IgD-negative memory B cell (primary cell): ENCODE results near the gene ELMOD1. TPM values are rescaled to one million over a fixed set of nuclear protein-coding genes. Genes with fewer than 3 reads are reported as not detected.

Experiments used
- H3K27ac Mint-ChIP-seq, 3 donors: one replicate each; pipeline ENCODE4 v1.8.0; 2020 to 2022; ENCODE audit warnings: mild to moderate bottlenecking in 3 of 3, mixed read lengths in 3 of 3, moderate library complexity in 1 of 3
- H3K27me3 Mint-ChIP-seq: one replicate; pipeline ENCODE4 v1.8.0; 2021; ENCODE audit warnings: mixed read lengths
- H3K36me3 Mint-ChIP-seq: one replicate; pipeline ENCODE4 v1.8.0; 2020; ENCODE audit warnings: mild to moderate bottlenecking, mixed read lengths
- H3K4me1 Mint-ChIP-seq, 3 donors: one replicate each; pipeline ENCODE4 v1.8.0; 2020 to 2022; ENCODE audit warnings: mixed read lengths in 3 of 3, mild to moderate bottlenecking in 1 of 3
- H3K4me3 Mint-ChIP-seq, 4 donors: one replicate each; pipeline ENCODE4 v1.8.0; 2020 to 2022; ENCODE audit warnings: mild to moderate bottlenecking in 4 of 4, mixed read lengths in 4 of 4, moderate library complexity in 3 of 4
- H3K9me3 Mint-ChIP-seq, 3 donors: one replicate each; pipeline ENCODE4 v1.8.0; 2020 to 2021; ENCODE audit warnings: mixed read lengths in 3 of 3, mild to moderate bottlenecking in 1 of 3
- polyA plus RNA-seq: library from polyadenylated mRNA; unstranded; fragments of 300-500 nt; fragmentation: Illumina TruSeq; gene quantifications from one replicate; pipeline ENCODE4 v1.2.3, GENCODE V29; 2021

ELMOD1 gene
- polyA plus RNA-seq, 1 donor from 2014 or later = not detected

DNA sequence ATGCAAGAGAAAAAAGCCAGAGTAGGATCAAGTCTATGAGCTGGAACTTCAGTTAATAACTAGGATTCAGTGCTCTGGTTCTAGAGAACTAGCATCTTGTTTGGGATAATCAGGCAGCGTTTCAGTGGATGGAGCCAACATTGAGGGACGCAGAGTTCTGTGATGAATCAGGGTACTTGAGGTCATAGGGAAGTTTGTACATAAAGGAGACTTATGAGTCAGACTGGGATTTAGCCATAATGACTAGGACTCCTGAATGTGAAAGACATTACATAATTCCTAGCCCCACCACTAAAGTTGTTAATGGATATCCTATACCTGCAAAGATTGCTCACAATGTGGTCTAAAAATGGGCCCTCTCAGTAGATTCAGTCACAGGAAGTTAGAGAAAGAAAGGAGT lies 114.1 kb downstream of the ELMOD1 start:
- Mint-ChIP-seq H3K4me1 (no peaks in the 10 kb centered on the region), H3K27ac (no peak overlapping the region), H3K4me3 (no peak overlapping the region), H3K9me3 (no peaks in the 10 kb centered on the region), H3K27me3 (peaks cover 16% of the 10 kb centered on the region), H3K36me3 (no peaks in the 10 kb centered on the region)

GRCh38 chr11:107706531-107706930 lies 115.6 kb downstream of the ELMOD1 start:
- Mint-ChIP-seq H3K27me3 (peaks cover 18% of the 10 kb centered on the region), H3K4me1 (no peaks in the 10 kb centered on the region)

DNA sequence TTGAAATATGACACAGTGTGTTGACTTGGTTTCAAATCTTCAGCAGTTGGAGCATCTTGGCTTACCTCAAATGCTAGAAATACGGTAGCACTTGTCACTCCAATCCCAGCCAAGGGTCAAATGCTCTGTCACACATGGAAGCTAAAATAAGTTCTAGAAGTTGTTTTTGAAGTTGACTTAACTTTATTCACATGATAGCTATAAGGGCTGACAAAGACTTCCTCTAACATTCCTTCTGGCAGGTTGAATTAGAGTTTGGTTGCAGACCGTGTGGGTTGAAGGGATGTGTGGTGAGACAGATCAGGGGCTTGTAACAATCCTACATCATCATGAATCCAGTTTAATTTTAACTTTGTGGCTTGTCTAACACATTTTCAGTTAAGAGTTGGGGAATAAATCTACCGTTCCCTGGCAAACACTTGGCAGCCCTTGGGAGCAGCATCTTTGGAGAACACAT lies 116.3 kb downstream of the ELMOD1 start:
- Mint-ChIP-seq H3K36me3 (no peaks in the 10 kb centered on the region), H3K27me3 (peaks cover 23% of the 10 kb centered on the region), H3K9me3 (no peaks in the 10 kb centered on the region), H3K4me3 (no peak overlapping the region), H3K4me1 (no peaks in the 10 kb centered on the region), H3K27ac (no peak overlapping the region)

More at GRCh38 chr11:107706531-107706930, 115.6 kb downstream of the ELMOD1 start:
- no peaks in the 10 kb centered on the region for H3K9me3 Mint-ChIP-seq
- H3K27ac Mint-ChIP-seq = no peak overlapping the region
- no peak overlapping the region for H3K4me3 Mint-ChIP-seq
- no peaks in the 10 kb centered on the region for H3K36me3 Mint-ChIP-seq

DNA sequence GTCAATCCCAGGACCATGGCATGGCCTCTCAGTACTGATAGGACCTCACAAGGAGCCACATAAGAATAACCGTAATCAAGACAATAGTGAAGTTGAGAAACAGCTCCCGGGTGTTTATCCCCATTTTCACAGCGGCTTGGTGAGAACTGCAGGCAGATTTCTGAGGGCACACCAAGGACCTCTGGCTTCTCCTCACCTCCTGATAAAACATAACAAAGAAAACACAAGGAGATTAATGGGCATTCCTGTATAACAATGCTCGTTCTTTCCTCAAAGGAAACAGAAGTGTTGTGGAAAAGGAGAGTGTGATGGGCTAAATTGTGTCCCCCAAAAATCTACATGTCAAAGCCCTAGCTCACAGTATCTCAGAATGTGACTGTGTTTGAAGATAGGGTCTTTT lies 116.9 kb downstream of the ELMOD1 start:
- no peaks in the 10 kb centered on the region for H3K4me1 Mint-ChIP-seq
- H3K9me3 Mint-ChIP-seq = no peaks in the 10 kb centered on the region
- no peak overlapping the region for H3K4me3 Mint-ChIP-seq
- peaks cover 27% of the 10 kb centered on the region for H3K27me3 Mint-ChIP-seq
- H3K36me3 Mint-ChIP-seq = no peaks in the 10 kb centered on the region
- no peak overlapping the region for H3K27ac Mint-ChIP-seq

GRCh38 chr11:107708792-107709191 lies 117.8 kb downstream of the ELMOD1 start:
- Mint-ChIP-seq H3K9me3 (no peaks in the 10 kb centered on the region), H3K27ac (no peak overlapping the region), H3K4me1 (no peaks in the 10 kb centered on the region), H3K4me3 (no peak overlapping the region), H3K27me3 (peaks cover 21% of the 10 kb centered on the region), H3K36me3 (no peaks in the 10 kb centered on the region)

DNA sequence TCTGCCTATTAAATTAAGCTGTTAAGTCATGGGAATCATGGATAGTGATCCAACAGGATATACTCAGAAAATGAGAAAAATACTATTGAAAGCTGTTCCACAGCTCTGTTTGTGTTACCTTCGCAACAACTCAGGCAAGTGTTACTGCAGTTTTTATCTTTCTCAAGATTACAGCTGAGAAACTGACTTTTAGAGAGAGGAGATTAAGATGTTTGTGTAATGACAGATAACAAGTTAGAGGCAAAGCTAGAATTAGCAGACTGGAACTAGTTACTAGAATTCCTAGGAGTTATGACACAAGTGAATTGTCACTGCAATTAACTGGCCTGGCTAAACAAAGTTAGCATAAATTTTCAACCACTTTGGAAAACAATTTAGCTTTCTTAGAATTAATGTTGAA lies 119.4 kb downstream of the ELMOD1 start:
- Mint-ChIP-seq H3K9me3 (peaks cover 0 to 2% (median 0%) of the 10 kb centered on the region in 3 donors), H3K4me3 (no peak overlapping the region), H3K27ac (no peak overlapping the region), H3K27me3 (peaks cover 29% of the 10 kb centered on the region), H3K36me3 (no peaks in the 10 kb centered on the region), H3K4me1 (no peaks in the 10 kb centered on the region)

DNA sequence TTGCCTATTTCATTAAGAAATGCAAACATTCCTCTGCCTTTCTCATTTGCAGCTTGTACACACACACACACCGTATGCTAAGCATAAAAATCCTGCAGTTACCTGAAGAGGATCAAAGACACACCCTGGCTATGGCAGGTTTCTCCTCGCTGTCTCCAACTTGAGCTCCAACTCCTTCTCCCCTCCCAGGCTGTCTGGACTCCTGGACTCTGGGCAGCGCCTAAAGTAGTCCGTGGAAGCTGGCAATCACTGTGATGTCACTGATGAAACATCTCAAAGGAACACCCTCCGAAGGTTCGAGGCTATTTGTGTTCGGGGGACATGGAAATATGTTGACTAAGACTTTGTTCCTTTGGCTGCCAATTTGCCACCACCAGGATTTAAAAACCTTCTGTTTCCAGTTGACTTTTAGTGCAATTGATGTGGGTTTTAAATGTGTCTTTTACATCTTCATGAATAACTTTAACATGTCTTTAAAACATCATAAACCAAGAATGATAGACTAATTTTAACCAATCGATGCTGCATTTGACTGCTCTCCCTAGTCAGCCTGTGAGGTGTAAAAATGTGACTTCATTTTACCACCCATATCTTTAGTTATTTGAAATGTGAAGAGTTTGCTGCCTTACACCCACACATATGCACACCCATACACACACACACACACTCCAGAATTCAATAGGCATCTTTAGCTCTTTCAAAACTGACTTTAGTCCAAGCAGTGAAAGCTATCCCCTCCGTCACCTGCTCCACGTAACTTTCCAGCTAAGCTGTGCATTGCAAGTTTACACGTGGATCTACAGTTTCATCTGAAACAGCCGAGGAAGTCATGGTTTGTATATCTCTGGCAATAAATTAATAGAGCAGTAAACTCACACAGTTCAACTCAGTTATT lies 121.2 kb downstream of the ELMOD1 start, which contains the start of gene SLN:
Gene SLN (minus strand): TSS at position 196 of the 895 bp plus-strand sequence.
- no peaks in the 10 kb centered on the region for H3K4me1 Mint-ChIP-seq
- no peak within 1 kb of the TSS for H3K27ac Mint-ChIP-seq
- H3K4me3 Mint-ChIP-seq = no peak within 1 kb of the TSS
- H3K27me3 Mint-ChIP-seq = peaks cover 29% of the 10 kb centered on the region
- H3K9me3 Mint-ChIP-seq = peaks cover 0 to 2% (median 2%) of the 10 kb centered on the region in 3 donors
- H3K36me3 Mint-ChIP-seq = peaks cover 2% of the 10 kb centered on the region

- Mint-ChIP-seq H3K4me3 (no peak overlapping the region), H3K27me3 (peaks cover 25% of the 10 kb centered on the region), H3K36me3 (peaks cover 2% of the 10 kb centered on the region), H3K9me3 (peaks cover 0 to 2% (median 2%) of the 10 kb centered on the region in 3 donors), H3K4me1 (no peaks in the 10 kb centered on the region), H3K27ac (no peak overlapping the region)
Measured at GRCh38 chr11:107713009-107713408, 122.1 kb downstream of the ELMOD1 start.

Other genes starting within 250 kb of the ELMOD1 start
- gene CWF19L2, start 133.3 kb upstream of the ELMOD1 start, polyA plus RNA-seq = 9.5 TPM
- gene ALKBH8, start 25.4 kb upstream of the ELMOD1 start, polyA plus RNA-seq = 11.5 TPM
- gene SLN, start 120.9 kb downstream of the ELMOD1 start, polyA plus RNA-seq = not detected